HG02885 (cell line): ENCODE data around the gene CNTRL.
"Not testable (repeated sequence)": the region's sequence is repeated elsewhere in the genome, so short reads cannot be mapped to it uniquely, and the experiment has no call there.

Experiments used
- ATAC-seq: cut with Tn5 transposase; IDR thresholded peaks from one replicate; pipeline ENCODE4 v1.9.1; 2021; ENCODE audit warnings: mild to moderate bottlenecking; ENCODE audit not compliant: unreplicated experiment, poor library complexity

Gene CNTRL

GRCh38 chr9:121178676-121179372 is 104.1 kb downstream of the CNTRL start:
- no peak for ATAC-seq

- ATAC-seq = not testable (repeated sequence)
Observed at GRCh38 chr9:121179373-121179721, 104.6 kb downstream of the CNTRL start.

DNA sequence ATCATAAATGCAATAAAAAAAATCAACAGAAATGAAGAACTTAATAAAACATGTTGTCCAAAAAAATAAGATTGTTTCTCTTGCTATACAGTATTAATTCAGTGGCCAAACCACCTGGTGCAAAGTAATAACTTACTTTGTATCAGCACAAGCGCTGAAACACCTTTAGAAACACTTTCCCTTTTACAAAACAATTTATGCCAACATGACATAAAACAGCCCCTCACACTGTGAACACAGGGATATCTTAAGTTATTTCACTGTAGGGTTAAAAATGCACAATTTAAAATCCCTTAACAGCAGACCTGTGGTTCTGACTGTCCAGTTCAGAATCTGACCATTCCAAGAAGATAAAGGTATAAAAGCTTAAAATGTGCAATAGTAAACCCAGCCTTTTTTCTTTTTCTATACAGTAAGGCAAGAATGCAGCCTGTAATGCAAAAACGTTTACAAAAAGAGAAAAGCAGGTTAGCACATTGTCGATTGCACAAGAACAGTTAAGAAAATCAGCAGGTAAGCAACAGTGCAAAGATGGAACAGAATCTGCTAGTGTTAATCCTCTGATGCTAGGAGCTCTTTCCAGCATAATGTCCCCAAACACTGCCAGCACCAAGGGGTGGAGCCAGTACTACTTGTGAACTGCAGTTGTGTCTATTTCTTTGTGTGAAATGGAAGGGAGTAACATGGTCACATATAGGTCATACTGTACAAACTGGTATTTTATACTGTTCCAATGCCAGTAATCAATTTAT is 105.4 kb downstream of the CNTRL start:
- no peak for ATAC-seq

GRCh38 chr9:121182101-121182836 is 107.5 kb downstream of the CNTRL start:
- ATAC-seq = no peak

- ATAC-seq = no peak
Observed at GRCh38 chr9:121182989-121183388, 108.2 kb downstream of the CNTRL start.

DNA sequence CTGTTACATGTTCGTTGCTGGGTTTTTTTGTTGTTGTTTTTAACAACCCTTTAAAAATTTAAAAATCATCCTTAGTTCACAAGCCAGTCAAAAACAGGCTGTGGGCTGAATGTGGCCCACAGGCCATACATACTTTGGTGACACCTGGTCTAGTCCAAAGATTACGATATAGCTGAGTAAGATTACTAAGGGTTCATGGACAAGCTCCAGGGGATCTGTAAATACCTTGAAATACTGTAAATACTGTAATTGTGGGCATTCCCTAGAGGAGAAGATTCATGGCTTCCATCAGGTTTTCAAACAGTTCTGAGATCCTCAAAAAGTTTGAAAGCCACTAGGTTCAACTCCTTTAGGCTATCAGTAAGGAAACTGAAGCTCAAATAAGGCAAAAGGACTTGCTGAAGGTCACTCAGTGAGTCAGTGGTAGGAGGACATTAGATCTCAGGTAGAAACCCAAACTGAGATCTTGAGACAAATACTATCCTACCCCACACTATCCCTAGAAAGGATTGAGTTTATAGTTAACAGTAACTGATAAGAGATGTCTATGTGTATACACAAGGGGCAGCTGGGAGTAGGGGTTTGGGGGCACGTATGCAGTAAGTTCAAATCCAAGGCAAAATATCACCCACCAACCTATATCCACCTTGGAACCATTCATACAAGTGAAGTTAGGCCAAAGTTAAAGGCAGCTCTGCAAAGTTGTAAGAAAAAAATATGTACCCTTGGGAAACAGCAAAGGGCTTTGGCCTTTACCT is 109.1 kb downstream of the CNTRL start:
- ATAC-seq = no peak

- ATAC-seq = no peak
Observed at GRCh38 chr9:121184463-121184862, 109.7 kb downstream of the CNTRL start.

GRCh38 chr9:121185178-121185745 is 110.5 kb downstream of the CNTRL start:
- ATAC-seq = no peak

DNA sequence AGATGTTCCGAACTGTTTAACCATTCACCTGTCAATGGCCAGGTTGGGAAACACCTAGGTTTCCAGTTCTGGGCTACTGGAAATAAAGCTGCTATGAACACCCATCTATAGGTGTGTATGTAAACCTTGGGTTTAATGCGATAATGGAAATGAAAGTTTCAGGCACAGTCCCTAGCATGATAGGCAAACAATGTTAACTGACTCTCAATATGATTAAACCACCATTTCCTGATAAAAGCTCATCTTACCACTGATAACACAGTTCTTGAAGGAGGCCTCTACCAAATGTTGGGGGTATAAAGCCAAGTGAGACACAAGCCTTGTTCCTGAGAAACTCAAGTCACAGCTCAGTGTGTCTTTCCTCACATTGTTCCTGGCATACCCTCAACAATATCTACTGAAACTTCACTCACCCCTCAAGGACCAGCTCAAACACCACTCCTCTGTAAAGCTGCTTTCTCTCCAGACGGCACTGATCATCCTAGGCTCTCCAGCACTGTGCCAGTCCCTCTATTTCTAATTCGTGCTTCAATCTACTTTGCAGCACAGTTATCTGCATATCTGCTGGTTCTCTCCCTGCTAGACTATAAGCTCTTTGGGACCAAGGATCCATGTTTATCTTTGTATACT is 111.1 kb downstream of the CNTRL start:
- no peak for ATAC-seq

- ATAC-seq = no peak
Observed at GRCh38 chr9:121187636-121188305, 113.0 kb downstream of the CNTRL start.

GRCh38 chr9:121189006-121189405 is 114.3 kb downstream of the CNTRL start:
- no peak for ATAC-seq

DNA sequence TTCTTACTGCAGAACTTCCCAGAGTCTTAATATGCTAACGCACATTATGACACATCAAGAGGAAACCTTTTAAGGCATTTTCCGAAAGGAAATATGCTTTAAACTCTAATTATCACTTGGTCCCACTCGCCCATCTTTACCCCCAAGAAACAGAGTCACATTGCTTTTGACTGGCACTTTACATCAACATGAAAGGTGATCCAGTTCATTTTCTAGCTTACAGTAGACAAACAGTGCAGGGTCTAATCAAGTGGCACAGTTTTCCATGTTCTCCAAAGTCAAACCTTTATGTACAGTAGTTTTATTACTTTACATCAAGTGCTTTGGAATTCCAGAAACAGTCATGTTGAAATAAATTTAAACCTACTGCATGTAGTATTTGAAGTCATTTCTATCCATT is 114.9 kb downstream of the CNTRL start:
- no peak for ATAC-seq

DNA sequence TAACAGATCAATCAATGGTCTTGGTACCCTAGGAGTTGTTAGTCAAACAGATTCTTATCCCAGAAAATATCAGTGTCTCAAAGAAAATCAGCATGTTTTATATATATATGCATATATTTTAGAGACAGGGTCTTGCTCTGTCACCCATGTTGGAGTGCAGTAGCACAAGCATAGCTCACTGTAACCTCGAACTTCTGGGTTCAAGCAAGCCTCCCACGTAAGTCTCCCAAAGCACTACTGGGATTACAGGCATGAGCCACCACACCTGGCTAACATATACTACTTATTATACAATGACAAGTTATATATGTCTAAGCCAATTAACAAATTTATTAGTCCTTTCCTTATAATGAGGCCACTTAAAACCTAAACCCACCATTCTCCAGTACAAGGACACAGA is 116.5 kb downstream of the CNTRL start:
- ATAC-seq = no peak

GRCh38 chr9:121192518-121192917 is 117.8 kb downstream of the CNTRL start:
- ATAC-seq = no peak

DNA sequence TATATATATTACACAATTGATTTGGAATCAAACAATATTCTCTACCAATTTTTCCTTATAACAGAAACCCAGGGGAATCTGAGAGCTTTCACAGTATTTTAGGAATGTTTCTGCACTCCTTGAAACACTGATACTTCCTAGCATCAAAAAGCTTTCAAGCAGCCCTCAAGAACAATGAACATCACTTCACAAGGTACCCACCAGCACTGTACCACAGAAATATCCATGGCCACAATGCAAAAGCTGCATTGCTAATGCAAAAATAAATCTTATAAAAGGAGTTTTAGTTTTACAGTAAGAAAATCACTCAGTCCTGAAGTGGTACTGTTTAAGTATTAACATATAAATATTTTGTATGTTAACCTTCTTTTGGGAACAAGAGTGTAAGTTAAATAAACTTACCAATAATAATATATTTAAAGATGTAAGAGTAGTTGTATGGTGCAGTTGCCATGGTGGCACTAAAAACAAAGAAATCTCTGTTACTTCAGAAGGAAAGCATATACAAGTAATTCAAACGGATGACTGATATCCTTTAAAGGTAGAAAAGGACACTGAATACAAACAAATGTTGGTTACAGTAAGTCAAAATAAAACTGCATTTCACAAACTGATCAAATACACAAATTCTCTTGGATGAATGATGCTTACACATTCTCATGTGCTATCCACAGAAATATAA is 118.3 kb downstream of the CNTRL start:
- ATAC-seq = no peak

DNA sequence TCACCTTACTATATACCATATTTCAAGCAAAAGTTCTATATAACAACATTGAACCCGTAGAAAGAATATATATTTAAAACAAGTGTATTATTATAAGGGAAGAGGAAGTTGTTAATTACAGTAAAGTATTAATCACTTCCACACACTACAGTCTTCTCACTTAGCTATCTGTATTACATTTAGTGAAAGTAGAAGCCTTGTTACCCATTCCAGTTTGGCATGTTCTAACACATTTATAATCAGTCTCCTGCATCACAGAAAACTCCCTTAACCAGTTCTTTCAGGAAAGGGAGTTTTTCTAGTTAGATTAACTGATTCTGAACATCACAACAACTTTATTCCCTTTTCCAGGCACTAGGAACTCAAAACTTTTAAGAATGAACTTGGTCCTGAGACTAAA is 120.0 kb downstream of the CNTRL start:
- no peak for ATAC-seq

GRCh38 chr9:121196389-121196788 is 121.6 kb downstream of the CNTRL start:
- no peak for ATAC-seq

- ATAC-seq = no peak
Observed at GRCh38 chr9:121197132-121197531, 122.4 kb downstream of the CNTRL start.
